ENCODE measurements around the gene TUBAL3. TPM values are rescaled to one million over a fixed set of nuclear protein-coding genes. Genes with fewer than 3 reads are reported as not detected.

Gene TUBAL3
- total and polyA plus RNA-seq, 2 donors (not counting 3 experiments of a cell fraction or from before 2014, with no cell fraction given), result not detected

Other genes with a start within 250 kb of the TUBAL3 start
- gene AKR1C8, start 219.7 kb downstream of the TUBAL3 start, total RNA-seq, result not detected in 2 replicates
- not detected in 2 replicates for gene AKR1C8, start 219.7 kb downstream of the TUBAL3 start, polyA plus RNA-seq
- gene AKR1C4, start 208.0 kb downstream of the TUBAL3 start, total RNA-seq, result not detected in 2 replicates
- gene AKR1C4, start 208.0 kb downstream of the TUBAL3 start, polyA plus RNA-seq, result not detected in 2 replicates
- gene UCN3, start 39.9 kb downstream of the TUBAL3 start, total RNA-seq, result not detected in 2 replicates
- gene UCN3, start 39.9 kb downstream of the TUBAL3 start, polyA plus RNA-seq, result not detected in 2 replicates
- 40.2 and 46.3 TPM in 2 replicates for gene NET1, start 7.7 kb upstream of the TUBAL3 start, total RNA-seq
- 12.3 and 14.4 TPM in 2 replicates for gene NET1, start 7.7 kb upstream of the TUBAL3 start, polyA plus RNA-seq
- gene CALML5, start 94.7 kb upstream of the TUBAL3 start, total RNA-seq, result not detected in 2 replicates
- not detected in 2 replicates for gene CALML5, start 94.7 kb upstream of the TUBAL3 start, polyA plus RNA-seq
- not detected in 2 replicates for gene CALML3, start 120.1 kb upstream of the TUBAL3 start, total RNA-seq
- not detected in 2 replicates for gene CALML3, start 120.1 kb upstream of the TUBAL3 start, polyA plus RNA-seq

All from endothelial cell of umbilical vein (primary cell).